A549 (cell line): Measurements from ENCODE around the gene NR2E3. TPM values are rescaled to one million over a fixed set of nuclear protein-coding genes. Genes with fewer than 3 reads are reported as not detected.
A peak's percentile ranks its signal among the peaks of the same experiment; 100 is the strongest.

Experiments used
- ATAC-seq, 2 experiments: fragments of 200-7000 bp in 1 of 2; fragments of >200 bp in 1 of 2; cut with Nextera tagmentation in 1 of 2; cut with Tn5 transposase in 1 of 2; 3 replicates each; pipeline versions ENCODE4 v1.8.0 to v1.9.1; 2018 to 2020; ENCODE audit warnings: mild to moderate bottlenecking in 1 of 2, moderate library complexity in 1 of 2
- CTCF ChIA-PET: fragments of 300-600 bp; sonication (Branson Sonifier 250); formaldehyde crosslinking; extraction: SDS; loops from one replicate; lab custom pipeline; 2021; ENCODE audit warnings: antibody characterized with exemption, inconsistent platforms; lab: Yijun Ruan, JAX
- POLR2A ChIA-PET: fragments of 350-600 bp; formaldehyde crosslinking; extraction: SDS; loops from one replicate; lab custom pipeline; 2021; ENCODE audit warnings: antibody characterized with exemption, inconsistent platforms; lab: Yijun Ruan, JAX
- DNase-seq, 2 experiments: peaks; one replicate each; pipeline versions ENCODE4 v3.0.0 to v3.0.0-alpha.2; 2011 to 2016; ENCODE audit warnings: low read depth in 1 of 2, low spot score in 1 of 2
- FAIRE-seq: peaks from 2 replicates; lab custom pipeline; 2011; peaks lifted over from hg19 to GRCh38; lab: Jason Lieb, UNC
- H3K27ac ChIP-seq, 2 experiments: fragments of >200 bp; sonication (Bioruptor Twin); formaldehyde crosslinking; 3 replicates each; pipeline ENCODE4 v1.5.1; 2016 to 2017
- H3K4me1 ChIP-seq: fragments of >200 bp; sonication (Bioruptor Twin); formaldehyde crosslinking; 3 replicates; pipeline ENCODE4 v1.6.1; 2016
- H3K4me2 ChIP-seq: fragments of >200 bp; sonication (Bioruptor Twin); formaldehyde crosslinking; 3 replicates; pipeline ENCODE4 v1.6.1; 2016
- H3K4me3 ChIP-seq: fragments of >200 bp; sonication (Bioruptor Twin); formaldehyde crosslinking; 3 replicates; pipeline ENCODE4 v1.5.1; 2016
- H3K9me3 ChIP-seq: fragments of >200 bp; sonication (Bioruptor Twin); formaldehyde crosslinking; 3 replicates; pipeline ENCODE4 v1.6.1; 2016
- BHLHE40 ChIP-seq: IDR thresholded peaks from 2 replicates; pipeline ENCODE4 v1.6.1; 2012; ENCODE audit warnings: low read depth, low read length, inconsistent platforms
- EHF ChIP-seq: fragments of 250-450 bp; sonication (Bioruptor Pico); IDR thresholded peaks from 2 replicates; pipeline ENCODE4 v1.5.0; 2020; ENCODE audit warnings: mild to moderate bottlenecking
- GATA3 ChIP-seq: IDR thresholded peaks from 2 replicates; pipeline ENCODE4 v1.6.1; 2012; ENCODE audit warnings: borderline replicate concordance
- HDAC2 ChIP-seq: fragments of 200-600 bp; sonication (generic); IDR thresholded peaks from 2 replicates; pipeline ENCODE4 v1.6.1; 2016
- HEYL ChIP-seq: fragments of 250-450 bp; sonication (Bioruptor Pico); IDR thresholded peaks from 2 replicates; pipeline ENCODE4 v1.8.0; 2021; ENCODE audit warnings: mild to moderate bottlenecking, moderate library complexity
- HOXB5 ChIP-seq: fragments of 250-450 bp; sonication (Bioruptor Pico); IDR thresholded peaks from 2 replicates; pipeline ENCODE4 v1.5.0; 2020; ENCODE audit warnings: mild to moderate bottlenecking, moderate library complexity
- MAFK ChIP-seq: fragments of 450-650 bp; IDR thresholded peaks from 2 replicates; pipeline ENCODE4 v1.6.1; 2014; ENCODE audit not compliant: partially characterized antibody
- MAZ ChIP-seq: fragments of 150-350 bp; IDR thresholded peaks from 2 replicates; pipeline ENCODE4 v1.6.1; 2014; ENCODE audit warnings: antibody characterized with exemption, low read depth, low read length, borderline replicate concordance
- POLR2A ChIP-seq: IDR thresholded peaks from 2 replicates; pipeline ENCODE4 v1.6.1; 2012; ENCODE audit warnings: mild to moderate bottlenecking, low read length
- POLR2AphosphoS2 ChIP-seq: conservative IDR thresholded peaks from 2 replicates; pipeline ENCODE4 v1.6.1; 2012; ENCODE audit warnings: low read length, improper control_type of control experiment, inconsistent platforms
- RAD21 ChIP-seq, 2 experiments: fragments of >200 bp in 1 of 2; sonication (Bioruptor Twin) in 1 of 2; formaldehyde crosslinking in 1 of 2; IDR thresholded peaks in 1 of 2; conservative IDR thresholded peaks in 1 of 2; 2 replicates in 1 of 2; 3 replicates in 1 of 2; pipeline ENCODE4 v1.6.1; 2012 to 2018; ENCODE audit warnings: inconsistent platforms in 1 of 2
- RCOR1 ChIP-seq: fragments of 150-350 bp; IDR thresholded peaks from 2 replicates; pipeline ENCODE4 v1.6.1; 2014; ENCODE audit warnings: antibody characterized with exemption, low read length, low read depth
- RNF2 ChIP-seq: fragments of 200-600 bp; sonication (generic); IDR thresholded peaks from 2 replicates; pipeline ENCODE4 v1.6.1; 2016; ENCODE audit warnings: low read depth, mild to moderate bottlenecking, antibody characterized with exemption, moderate library complexity, borderline replicate concordance
- SMC3 ChIP-seq: fragments of >200 bp; sonication (Bioruptor Twin); formaldehyde crosslinking; IDR thresholded peaks from 3 replicates; pipeline ENCODE4 v1.6.1; 2018; ENCODE audit warnings: inconsistent platforms
- TFCP2L1 ChIP-seq: fragments of 250-450 bp; sonication (Bioruptor Pico); IDR thresholded peaks from 2 replicates; pipeline ENCODE4 v1.5.0; 2021; ENCODE audit warnings: mild to moderate bottlenecking
- TP53 ChIP-seq: fragments of 250-450 bp; sonication (Bioruptor Pico); IDR thresholded peaks from 2 replicates; pipeline ENCODE4 v1.5.0; 2021; ENCODE audit warnings: mild to moderate bottlenecking, moderate library complexity
- ZFP36 ChIP-seq: fragments of 450-650 bp; IDR thresholded peaks from 2 replicates; pipeline ENCODE4 v1.6.1; 2014; ENCODE audit warnings: borderline replicate concordance; ENCODE audit not compliant: partially characterized antibody
- WGBS: methylation state at CpG from one replicate; pipeline ENCODE4 v1.1.6; 2017; ENCODE audit errors: missing lambda C conversion rate; 5-methylcytosine and 5-hydroxymethylcytosine counted together
- polyA plus RNA-seq, 4 experiments: library from polyadenylated mRNA; depleted of rRNA in 3 of 4; stranded (reverse); fragments of >200 nt; fragmentation: RNase III in 1 of 4; extraction: RNeasy Plus Mini Kit Qiagen cat#74134 plus additional on column Dnase treatment in 1 of 4; gene quantifications; 2 replicates in 3 of 4; 3 replicates in 1 of 4; pipeline ENCODE4 v1.2.3, GENCODE V29; 2011 to 2017
- TF ChIP-seq, protein P1 (sequence below): fragments of >200 bp; sonication (Bioruptor Twin); formaldehyde crosslinking; IDR thresholded peaks from 3 replicates; pipeline ENCODE4 v1.6.1; 2016
- TF ChIP-seq, protein P2 (sequence below): fragments of >200 bp; sonication (Bioruptor Twin); formaldehyde crosslinking; IDR thresholded peaks from 3 replicates; pipeline ENCODE4 v1.5.1; 2016
- TF ChIP-seq, protein P3 (sequence below): fragments of 200-600 bp; sonication (generic); IDR thresholded peaks from 2 replicates; pipeline ENCODE4 v1.6.1; 2016; ENCODE audit warnings: antibody characterized with exemption, mild to moderate bottlenecking, moderate library complexity
- TF ChIP-seq, protein P4 (sequence below): IDR thresholded peaks from 2 replicates; pipeline ENCODE4 v1.6.1; 2012

The NR2E3 gene
- polyA plus RNA-seq, 2 of the 4 experiments (the other 2 are of a cell fraction), result 0.13 to 0.79 TPM

DNA sequence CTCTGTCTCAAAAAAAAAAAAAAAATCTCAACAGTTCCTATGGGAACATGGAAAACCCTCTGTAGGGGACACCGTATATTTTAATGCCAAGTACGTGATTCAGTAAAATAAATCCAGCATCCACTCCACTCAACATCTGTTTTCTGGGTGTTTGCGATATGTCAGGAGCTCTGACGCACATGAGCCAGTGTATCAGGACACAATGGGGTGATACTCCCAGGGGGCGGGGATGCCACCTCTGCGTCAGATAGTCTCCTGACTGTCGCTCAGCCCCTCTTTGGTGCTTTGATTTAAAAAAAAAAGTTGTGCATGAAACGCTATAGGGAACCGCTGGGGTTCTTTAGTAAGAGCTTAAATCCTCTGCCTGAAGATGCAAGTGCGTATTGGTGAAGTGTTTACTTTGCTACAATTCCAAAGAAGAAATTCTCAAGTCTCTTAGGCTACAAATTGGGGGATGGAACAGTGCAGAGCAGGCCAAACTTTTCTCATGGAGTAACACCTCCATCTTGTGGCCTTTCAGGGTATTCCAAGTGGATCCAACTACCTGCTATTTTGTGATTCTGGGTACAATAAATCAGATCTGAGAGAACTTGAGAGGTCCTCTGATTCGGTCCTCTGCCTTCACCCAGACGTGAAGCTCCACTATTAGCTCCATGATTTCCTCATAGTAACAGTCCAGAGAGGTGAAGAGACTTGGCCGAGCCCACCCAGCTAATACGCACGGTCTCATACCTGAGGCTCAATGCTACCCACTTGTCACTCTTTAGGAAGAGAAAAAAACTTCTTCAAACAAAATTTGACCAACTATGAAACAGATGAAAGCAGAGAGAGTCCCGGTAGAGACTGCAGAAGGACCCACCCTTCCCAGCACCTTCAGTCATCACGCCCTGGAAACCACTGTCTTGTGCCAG, 9.3 kb upstream of the NR2E3 start (continued):
- no peak for TF ChIP-seq BHLHE40
- TF ChIP-seq POLR2AphosphoS2, result no peak
- TF ChIP-seq POLR2A, result no peak
- TF ChIP-seq, protein P1, sequence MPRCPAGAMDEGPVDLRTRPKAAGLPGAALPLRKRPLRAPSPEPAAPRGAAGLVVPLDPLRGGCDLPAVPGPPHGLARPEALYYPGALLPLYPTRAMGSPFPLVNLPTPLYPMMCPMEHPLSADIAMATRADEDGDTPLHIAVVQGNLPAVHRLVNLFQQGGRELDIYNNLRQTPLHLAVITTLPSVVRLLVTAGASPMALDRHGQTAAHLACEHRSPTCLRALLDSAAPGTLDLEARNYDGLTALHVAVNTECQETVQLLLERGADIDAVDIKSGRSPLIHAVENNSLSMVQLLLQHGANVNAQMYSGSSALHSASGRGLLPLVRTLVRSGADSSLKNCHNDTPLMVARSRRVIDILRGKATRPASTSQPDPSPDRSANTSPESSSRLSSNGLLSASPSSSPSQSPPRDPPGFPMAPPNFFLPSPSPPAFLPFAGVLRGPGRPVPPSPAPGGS, result peak; percentile 68; the same call in 1 of the 3 replicates
- TF ChIP-seq ZFP36, result no peak

DNA sequence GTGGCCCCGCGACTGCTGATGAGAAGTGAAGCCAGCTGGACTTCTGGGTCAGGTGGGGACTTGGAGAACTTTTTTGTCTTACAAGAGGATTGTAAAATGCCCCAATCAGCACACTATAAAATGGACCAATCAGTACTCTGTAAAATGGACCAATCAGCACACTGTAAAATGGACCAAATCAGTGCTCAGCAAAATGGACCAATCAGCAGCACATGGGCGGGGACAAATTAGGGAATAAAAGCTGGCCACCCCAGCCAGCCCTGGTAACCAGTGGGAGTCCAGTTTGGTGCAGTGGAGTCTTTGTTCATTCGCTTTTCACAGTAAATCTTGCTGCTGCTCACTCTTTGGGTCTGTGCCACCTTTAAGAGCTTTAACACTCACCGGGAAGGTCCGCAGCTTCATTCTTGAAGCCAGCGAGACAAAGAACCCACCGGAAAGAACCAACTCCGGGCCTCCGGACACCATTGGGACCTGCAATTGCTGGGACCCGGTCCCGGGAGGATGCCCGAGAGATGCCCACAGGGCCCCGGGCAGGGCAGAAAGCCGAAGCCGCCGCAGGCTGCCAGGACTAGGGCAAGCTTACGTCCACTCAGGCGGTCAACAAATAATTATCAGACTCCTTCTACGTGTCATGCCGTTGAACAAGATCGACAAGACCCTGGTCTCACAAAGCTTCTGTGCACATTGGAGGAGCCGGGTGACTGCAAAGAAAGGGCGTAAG, 8.3 kb upstream of the NR2E3 start:
- TF ChIP-seq RCOR1, result no peak
- TF ChIP-seq, protein P1, result no peak
- TF ChIP-seq EHF (CRISPR knock-in tag), result 0 out of 2 replicates have a peak, but pooled peaks have one; percentile 11
- no peak for TF ChIP-seq BHLHE40
- TF ChIP-seq MAZ, result no peak
- TF ChIP-seq HOXB5 (CRISPR knock-in tag), result no peak
- peak; percentile 10 for TF ChIP-seq MAFK
- FAIRE-seq, result no peak
- Histone ChIP-seq H3K9me3 (peaks cover 14% of the 10 kb centered on the region; the same call in 1 of the 3 replicates), H3K4me3 (no peak overlapping the region), H3K4me1 (peaks cover 56% of the 10 kb centered on the region), H3K4me2 (no peak overlapping the region), H3K27ac (peak overlapping the region; percentile 84)
- no peak for ATAC-seq
- CTCF ChIA-PET, result interaction anchor here (0.6 to 13.3 kb wide), 90 partner anchors 8 to 1532 kb away, joined by 3 to 522 read pairs (median 5); partner anchors contain the start of genes NR2E3 and THSD4
- POLR2A ChIA-PET, result no interaction called here
- DNase-seq, result no peak
- WGBS, result 94% methylated on average over 24 of the region's 24 CpGs

DNA sequence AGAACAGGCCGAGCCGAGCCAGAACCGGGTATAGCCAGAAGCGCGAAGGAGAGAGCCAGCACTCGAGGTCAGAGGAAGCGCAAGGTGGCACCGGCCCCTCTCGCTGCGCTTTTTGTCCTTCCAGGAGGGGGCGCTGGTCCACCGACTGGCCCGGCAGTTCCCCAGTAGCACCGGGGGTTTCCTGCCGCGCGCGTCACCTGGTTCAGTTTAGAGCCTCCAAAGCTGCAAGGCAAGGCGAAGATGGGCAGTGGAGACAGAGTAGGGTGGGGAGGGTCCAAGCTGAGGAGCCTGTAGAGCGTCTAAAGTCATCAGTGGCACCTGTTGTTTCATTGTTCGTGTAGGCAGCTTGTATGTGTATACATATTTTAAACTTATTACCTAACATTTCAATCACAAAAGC, 7.6 kb upstream of the NR2E3 start:
- Histone ChIP-seq H3K9me3 (peaks cover 14% of the 10 kb centered on the region; the same call in 1 of the 3 replicates), H3K4me1 (peaks cover 62% of the 10 kb centered on the region), H3K27ac (peak overlapping the region; percentile 84), H3K4me3 (no peak overlapping the region), H3K4me2 (no peak overlapping the region)
- DNase-seq, result no peak
- ChIA-PET POLR2A (no interaction called here), CTCF (interaction anchor here (1.5 to 13.3 kb wide), 22 partner anchors 10 to 792 kb away, joined by 3 to 522 read pairs (median 12); no protein-coding TSS in a partner anchor)
- no peak for FAIRE-seq
- WGBS, result 93% methylated on average over 21 of the region's 21 CpGs
- no peak for ATAC-seq
- TF ChIP-seq HEYL (CRISPR knock-in tag) (no peak), RCOR1 (no peak), SMC3 (no peak), GATA3 (no peak), HDAC2 (no peak), RAD21 (conservative IDR thresholded peaks at IDR 0.05 in 1 of 2, IDR thresholded peaks at IDR 0.05 in 1 of 2) (0 out of 5 replicates have a peak, but pooled peaks of 1 of the 2 experiments have one; percentile 20), RNF2 (no peak), MAZ (no peak), TP53 (CRISPR knock-in tag) (no peak), TFCP2L1 (CRISPR knock-in tag) (no peak)
- TF ChIP-seq, protein P2, sequence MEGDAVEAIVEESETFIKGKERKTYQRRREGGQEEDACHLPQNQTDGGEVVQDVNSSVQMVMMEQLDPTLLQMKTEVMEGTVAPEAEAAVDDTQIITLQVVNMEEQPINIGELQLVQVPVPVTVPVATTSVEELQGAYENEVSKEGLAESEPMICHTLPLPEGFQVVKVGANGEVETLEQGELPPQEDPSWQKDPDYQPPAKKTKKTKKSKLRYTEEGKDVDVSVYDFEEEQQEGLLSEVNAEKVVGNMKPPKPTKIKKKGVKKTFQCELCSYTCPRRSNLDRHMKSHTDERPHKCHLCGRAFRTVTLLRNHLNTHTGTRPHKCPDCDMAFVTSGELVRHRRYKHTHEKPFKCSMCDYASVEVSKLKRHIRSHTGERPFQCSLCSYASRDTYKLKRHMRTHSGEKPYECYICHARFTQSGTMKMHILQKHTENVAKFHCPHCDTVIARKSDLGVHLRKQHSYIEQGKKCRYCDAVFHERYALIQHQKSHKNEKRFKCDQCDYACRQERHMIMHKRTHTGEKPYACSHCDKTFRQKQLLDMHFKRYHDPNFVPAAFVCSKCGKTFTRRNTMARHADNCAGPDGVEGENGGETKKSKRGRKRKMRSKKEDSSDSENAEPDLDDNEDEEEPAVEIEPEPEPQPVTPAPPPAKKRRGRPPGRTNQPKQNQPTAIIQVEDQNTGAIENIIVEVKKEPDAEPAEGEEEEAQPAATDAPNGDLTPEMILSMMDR, result peak; percentile 34; the same call in 2 of the 3 replicates
- TF ChIP-seq, protein P3, sequence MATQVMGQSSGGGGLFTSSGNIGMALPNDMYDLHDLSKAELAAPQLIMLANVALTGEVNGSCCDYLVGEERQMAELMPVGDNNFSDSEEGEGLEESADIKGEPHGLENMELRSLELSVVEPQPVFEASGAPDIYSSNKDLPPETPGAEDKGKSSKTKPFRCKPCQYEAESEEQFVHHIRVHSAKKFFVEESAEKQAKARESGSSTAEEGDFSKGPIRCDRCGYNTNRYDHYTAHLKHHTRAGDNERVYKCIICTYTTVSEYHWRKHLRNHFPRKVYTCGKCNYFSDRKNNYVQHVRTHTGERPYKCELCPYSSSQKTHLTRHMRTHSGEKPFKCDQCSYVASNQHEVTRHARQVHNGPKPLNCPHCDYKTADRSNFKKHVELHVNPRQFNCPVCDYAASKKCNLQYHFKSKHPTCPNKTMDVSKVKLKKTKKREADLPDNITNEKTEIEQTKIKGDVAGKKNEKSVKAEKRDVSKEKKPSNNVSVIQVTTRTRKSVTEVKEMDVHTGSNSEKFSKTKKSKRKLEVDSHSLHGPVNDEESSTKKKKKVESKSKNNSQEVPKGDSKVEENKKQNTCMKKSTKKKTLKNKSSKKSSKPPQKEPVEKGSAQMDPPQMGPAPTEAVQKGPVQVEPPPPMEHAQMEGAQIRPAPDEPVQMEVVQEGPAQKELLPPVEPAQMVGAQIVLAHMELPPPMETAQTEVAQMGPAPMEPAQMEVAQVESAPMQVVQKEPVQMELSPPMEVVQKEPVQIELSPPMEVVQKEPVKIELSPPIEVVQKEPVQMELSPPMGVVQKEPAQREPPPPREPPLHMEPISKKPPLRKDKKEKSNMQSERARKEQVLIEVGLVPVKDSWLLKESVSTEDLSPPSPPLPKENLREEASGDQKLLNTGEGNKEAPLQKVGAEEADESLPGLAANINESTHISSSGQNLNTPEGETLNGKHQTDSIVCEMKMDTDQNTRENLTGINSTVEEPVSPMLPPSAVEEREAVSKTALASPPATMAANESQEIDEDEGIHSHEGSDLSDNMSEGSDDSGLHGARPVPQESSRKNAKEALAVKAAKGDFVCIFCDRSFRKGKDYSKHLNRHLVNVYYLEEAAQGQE, result no peak
- TF ChIP-seq, protein P4, sequence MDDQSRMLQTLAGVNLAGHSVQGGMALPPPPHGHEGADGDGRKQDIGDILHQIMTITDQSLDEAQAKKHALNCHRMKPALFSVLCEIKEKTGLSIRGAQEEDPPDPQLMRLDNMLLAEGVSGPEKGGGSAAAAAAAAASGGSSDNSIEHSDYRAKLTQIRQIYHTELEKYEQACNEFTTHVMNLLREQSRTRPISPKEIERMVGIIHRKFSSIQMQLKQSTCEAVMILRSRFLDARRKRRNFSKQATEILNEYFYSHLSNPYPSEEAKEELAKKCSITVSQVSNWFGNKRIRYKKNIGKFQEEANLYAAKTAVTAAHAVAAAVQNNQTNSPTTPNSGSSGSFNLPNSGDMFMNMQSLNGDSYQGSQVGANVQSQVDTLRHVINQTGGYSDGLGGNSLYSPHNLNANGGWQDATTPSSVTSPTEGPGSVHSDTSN, result no peak
